Endothelial cell of umbilical vein (primary cell): ENCODE data around the gene STAB2. TPM values are rescaled to one million over a fixed set of nuclear protein-coding genes. Genes with fewer than 3 reads are reported as not detected.

Experiments used
- BruUV-seq: library from RNA; stranded (reverse); fragments of 400-500 nt; replicated peaks from 2 replicates; lab custom pipeline; 2021; lab: Mats Ljungman, UMichigan
- CTCF ChIA-PET: fragments of 300-600, 350-600 bp; sonication (Branson Sonifier 250); formaldehyde crosslinking; loops from one replicate; lab custom pipeline; 2021; ENCODE audit warnings: antibody characterized with exemption, inconsistent platforms; lab: Charles Lee
- POLR2A ChIA-PET: fragments of 300-600, 350-600 bp; sonication (Branson Sonifier 250); formaldehyde crosslinking; loops from one replicate; lab custom pipeline; 2021; ENCODE audit warnings: antibody characterized with exemption, inconsistent platforms; lab: Charles Lee
- DNase-seq: peaks from one replicate; pipeline ENCODE4 v3.0.0-alpha.2; 2011; ENCODE audit warnings: low read depth, low spot score
- FAIRE-seq: peaks from 2 replicates; lab custom pipeline; 2011; peaks lifted over from hg19 to GRCh38; lab: Jason Lieb, UNC
- H2AFZ ChIP-seq: 2 replicates; pipeline ENCODE4 v1.6.0; 2012; ENCODE audit warnings: low read depth, low read length, control low read depth, inconsistent platforms
- H3K27ac ChIP-seq: 2 replicates; pipeline ENCODE4 v1.5.1; 2011; ENCODE audit warnings: low read depth, mild to moderate bottlenecking, control low read depth, low read length, moderate library complexity; ENCODE audit not compliant: insufficient read depth
- H3K27me3 ChIP-seq, 2 experiments: 2 replicates each; pipeline versions ENCODE4 v1.6.0 to v1.6.1; 2011; ENCODE audit warnings: low read length in 2 of 2, mixed read lengths in 1 of 2; ENCODE audit not compliant: control insufficient read depth in 2 of 2, insufficient read depth in 2 of 2
- H3K36me3 ChIP-seq, 2 experiments: 2 replicates in 1 of 2; 3 replicates in 1 of 2; pipeline ENCODE4 v1.5.1; 2011; ENCODE audit warnings: low read length in 2 of 2, mild to moderate bottlenecking in 1 of 2, moderate library complexity in 1 of 2; ENCODE audit not compliant: control insufficient read depth in 2 of 2, insufficient read depth in 2 of 2; ENCODE audit errors: extremely low read depth in 1 of 2
- H3K4me1 ChIP-seq: 3 replicates; pipeline ENCODE4 v1.5.1; 2011; ENCODE audit warnings: mild to moderate bottlenecking, low read length; ENCODE audit not compliant: control insufficient read depth, insufficient read depth; ENCODE audit errors: extremely low read depth
- H3K4me2 ChIP-seq: 2 replicates; pipeline ENCODE4 v1.6.1; 2011; ENCODE audit warnings: low read length, control low read depth, mixed read lengths; ENCODE audit not compliant: insufficient read depth
- H3K4me3 ChIP-seq, 3 experiments: fragments of 200-600 bp in 1 of 3; sonication (generic), shearing (Covaris generic) in 1 of 3; replicated peaks in 1 of 3; 2 replicates each; pipeline ENCODE4 v1.5.1; 2011 to 2016; ENCODE audit warnings: control low read depth in 3 of 3, low read length in 3 of 3, mild to moderate bottlenecking in 2 of 3, inconsistent platforms in 1 of 3, low read depth in 1 of 3, moderate library complexity in 1 of 3; ENCODE audit not compliant: insufficient read depth in 1 of 3
- H3K79me2 ChIP-seq: 2 replicates; pipeline ENCODE4 v1.6.0; 2012; ENCODE audit warnings: low read length, inconsistent platforms; ENCODE audit not compliant: control insufficient read depth, insufficient read depth
- H3K9ac ChIP-seq: replicated peaks from 2 replicates; pipeline ENCODE3; 2011; ENCODE audit warnings: low read length, control low read depth; ENCODE audit not compliant: insufficient read depth; ENCODE audit errors: extremely low read depth
- H3K9me1 ChIP-seq: replicated peaks from 3 replicates; pipeline ENCODE4 v1.6.0; 2011; ENCODE audit warnings: mild to moderate bottlenecking, low read length; ENCODE audit not compliant: control insufficient read depth, insufficient read depth; ENCODE audit errors: extremely low read depth
- H3K9me3 ChIP-seq: replicated peaks from 2 replicates; pipeline ENCODE4 v1.5.1; 2012; ENCODE audit warnings: low read length, inconsistent platforms; ENCODE audit not compliant: control insufficient read depth, insufficient read depth
- H4K20me1 ChIP-seq: replicated peaks from 2 replicates; pipeline ENCODE3; 2011; ENCODE audit warnings: mild to moderate bottlenecking, low read length; ENCODE audit not compliant: control insufficient read depth, insufficient read depth; ENCODE audit errors: extremely low read depth
- CTCF ChIP-seq, 2 donors: IDR thresholded peaks; 1 replicate in 1 of 2; 2 replicates in 1 of 2; pipeline ENCODE4 v1.5.1; 2011; ENCODE audit warnings: low read length in 2 of 2, mild to moderate bottlenecking in 2 of 2, moderate library complexity in 2 of 2, control low read depth in 1 of 2, inconsistent platforms in 1 of 2, low read depth in 1 of 2; ENCODE audit not compliant: insufficient read depth in 1 of 2; ENCODE audit errors: extremely low read depth in 1 of 2
- EZH2 ChIP-seq: IDR thresholded peaks from 2 replicates; pipeline ENCODE4 v1.6.1; 2012; ENCODE audit warnings: borderline replicate concordance, low read depth, mild to moderate bottlenecking, moderate library complexity, low read length, inconsistent platforms; ENCODE audit not compliant: severe bottlenecking
- FOS ChIP-seq: IDR thresholded peaks from 2 replicates; pipeline ENCODE4 v1.6.1; 2011; ENCODE audit warnings: mild to moderate bottlenecking, low read length, moderate library complexity, borderline replicate concordance; ENCODE audit not compliant: insufficient read depth
- GATA2 ChIP-seq: IDR thresholded peaks from 2 replicates; pipeline ENCODE4 v1.7.0; 2011; ENCODE audit warnings: low read depth, mild to moderate bottlenecking, moderate library complexity, mixed read lengths, low read length; ENCODE audit not compliant: insufficient read length, insufficient read depth
- JUN ChIP-seq: IDR thresholded peaks from 2 replicates; pipeline ENCODE4 v1.6.1; 2011; ENCODE audit warnings: borderline replicate concordance, low read depth; ENCODE audit not compliant: insufficient read length, insufficient read depth
- MAX ChIP-seq: IDR thresholded peaks from 2 replicates; pipeline ENCODE4 v1.6.1; 2011; ENCODE audit not compliant: insufficient read depth, insufficient read length
- MYC ChIP-seq: IDR thresholded peaks from one replicate; pipeline ENCODE4 v1.6.1; 2011; ENCODE audit warnings: mild to moderate bottlenecking, low read depth, low read length
- POLR2A ChIP-seq: IDR thresholded peaks from 2 replicates; pipeline ENCODE4 v1.6.1; 2012; ENCODE audit warnings: low read depth, mild to moderate bottlenecking, control low read depth, low read length
- POLR2AphosphoS5 ChIP-seq: IDR thresholded peaks from 2 replicates; pipeline ENCODE4 v1.6.1; 2012; ENCODE audit warnings: low read depth, mild to moderate bottlenecking, control low read depth, low read length, moderate library complexity; ENCODE audit not compliant: insufficient read depth
- dilution Hi-C: fragments of 300-500 bp; cut with MboI; formaldehyde crosslinking; loops from one replicate; pipeline ENCODE4 v1.15.0; 2019; ENCODE audit warnings: low sequenced_read_pairs; ENCODE audit not compliant: extremely low pct_ligation_motif_present
- intact Hi-C: fragments of 100-400 bp; cut with micrococcal nuclease; formaldehyde crosslinking; loops from one replicate; pipeline ENCODE4 v1.10.0; 2022
- polyA plus RNA-seq, 4 experiments: library from polyadenylated mRNA; depleted of rRNA in 3 of 4; stranded (reverse) in 3 of 4; unstranded in 1 of 4; fragments of >200 nt; gene quantifications; 2 replicates each; pipeline versions ENCODE4 v1.2.1 to v1.2.3, GENCODE V29; 2011 to 2012; ENCODE audit warnings: missing spikeins in 1 of 4
- total RNA-seq: library from RNA; stranded (reverse); gene quantifications from 2 replicates; pipeline ENCODE4 v1.2.3, GENCODE V29; 2021

STAB2 gene
- total and polyA plus RNA-seq, 2 donors (not counting 3 experiments of a cell fraction or from before 2014, with no cell fraction given) = 0.01 TPM; not detected in 1

- no peaks in the 10 kb centered on the region for H3K9me3 ChIP-seq
- H3K36me3 ChIP-seq = no peaks in the 10 kb centered on the region
- H3K4me3 ChIP-seq = no peak overlapping the region
- no TSS peak for BruUV-seq
- intact Hi-C loops (no loop called here), dilution Hi-C loops (no loop called here)
- no peaks in the 10 kb centered on the region for H3K9me1 ChIP-seq
- DNase-seq (no peak), FAIRE-seq (no peak)
- H3K9ac ChIP-seq = no peak overlapping the region
- H4K20me1 ChIP-seq = no peaks in the 10 kb centered on the region
- H3K79me2 ChIP-seq = no peaks in the 10 kb centered on the region
- ChIA-PET CTCF (interaction anchor here (1.4 to 1.6 kb wide), 2 partner anchors 30 to 33 kb away, joined by 3 to 4 read pairs; no protein-coding TSS in a partner anchor), POLR2A (no interaction called here)
- no peak overlapping the region for H3K4me2 ChIP-seq
- H3K27me3 ChIP-seq = no peaks in the 10 kb centered on the region
- no peak overlapping the region for H3K27ac ChIP-seq
- TF ChIP-seq MYC = no peak
- no peak for TF ChIP-seq JUN
- no peak for TF ChIP-seq EZH2
- no peak for TF ChIP-seq FOS
- no peak for TF ChIP-seq POLR2AphosphoS5
- TF ChIP-seq MAX = no peak
- TF ChIP-seq CTCF (IDR thresholded peaks at IDR 0.05; ENCODE audit: extremely low read depth in 1 of 2, insufficient read depth in 1 of 2, low read depth in 1 of 2, low read length in 2 of 2) = no peak
- no peak for TF ChIP-seq GATA2
- no peak for TF ChIP-seq POLR2A
- H3K4me1 ChIP-seq = no peaks in the 10 kb centered on the region
- H2AFZ ChIP-seq = no peak overlapping the region
Observed at GRCh38 chr12:103665971-103666370, 78.9 kb downstream of the STAB2 start.
